GM12878 (cell line): ENCODE results near the gene NOS1AP.

Experiments
- EP300 ChIP-seq, 2 experiments: fragments of 150-350 bp in 1 of 2; IDR thresholded peaks; 2 replicates each; pipeline ENCODE4 v1.6.1; 2011 to 2012; ENCODE audit warnings: low read depth in 2 of 2, low read length in 2 of 2, borderline replicate concordance in 1 of 2, improper control_type of control experiment in 1 of 2, inconsistent platforms in 1 of 2; ENCODE audit not compliant: control insufficient read depth in 1 of 2
- POLR2A ChIP-seq: IDR thresholded peaks from 2 replicates; pipeline ENCODE4 v1.6.1; 2011; ENCODE audit warnings: low read depth, mild to moderate bottlenecking, low read length
- RAD21 ChIP-seq: IDR thresholded peaks from 2 replicates; pipeline ENCODE4 v1.6.1; 2011; ENCODE audit warnings: mild to moderate bottlenecking, low read depth, low read length, moderate library complexity; ENCODE audit not compliant: insufficient read depth
- RFX5 ChIP-seq: IDR thresholded peaks from 2 replicates; pipeline ENCODE4 v1.6.1; 2011; ENCODE audit warnings: low read depth, low read length, improper control_type of control experiment
- ZNF274 ChIP-seq: IDR thresholded peaks from one replicate; pipeline ENCODE4 v1.8.0; 2011; ENCODE audit not compliant: insufficient read length, insufficient read depth
- TF ChIP-seq, protein P1 (sequence below): IDR thresholded peaks from 2 replicates; pipeline ENCODE4 v1.6.1; 2012; ENCODE audit warnings: low read depth, low read length, improper control_type of control experiment
- TF ChIP-seq, protein P2 (sequence below): fragments of 450-650 bp; IDR thresholded peaks from 2 replicates; pipeline ENCODE4 v1.6.1; 2017; ENCODE audit warnings: mild to moderate bottlenecking

DNA sequence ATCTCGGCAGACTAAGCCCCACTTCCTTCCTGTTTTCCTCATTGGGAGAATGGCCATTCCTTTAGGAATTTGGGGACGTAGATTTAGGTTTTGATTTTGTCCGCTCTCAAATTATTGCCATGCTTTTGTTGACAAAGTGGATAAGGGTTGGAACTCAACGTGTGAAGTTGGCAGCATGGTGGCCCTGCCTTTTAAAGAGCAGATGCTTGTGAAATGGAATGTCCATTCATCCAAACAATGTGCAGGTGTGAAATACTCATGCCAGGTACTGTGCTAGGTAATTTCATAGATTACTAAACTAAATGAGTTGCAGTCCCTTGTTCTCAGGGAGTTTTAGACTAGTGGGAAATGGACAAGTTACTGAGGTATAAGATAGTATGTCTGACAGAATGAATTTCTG, 232.2 kb downstream of the NOS1AP start:
- TF ChIP-seq EP300 (IDR thresholded peaks at IDR 0.05; ENCODE audit: borderline replicate concordance in 1 of 2, control insufficient read depth in 1 of 2, low read depth in 2 of 2, low read length in 2 of 2) (no peak), RAD21 (no peak), ZNF274 (no peak), POLR2A (no peak), RFX5 (no peak)
- TF ChIP-seq, protein P1, sequence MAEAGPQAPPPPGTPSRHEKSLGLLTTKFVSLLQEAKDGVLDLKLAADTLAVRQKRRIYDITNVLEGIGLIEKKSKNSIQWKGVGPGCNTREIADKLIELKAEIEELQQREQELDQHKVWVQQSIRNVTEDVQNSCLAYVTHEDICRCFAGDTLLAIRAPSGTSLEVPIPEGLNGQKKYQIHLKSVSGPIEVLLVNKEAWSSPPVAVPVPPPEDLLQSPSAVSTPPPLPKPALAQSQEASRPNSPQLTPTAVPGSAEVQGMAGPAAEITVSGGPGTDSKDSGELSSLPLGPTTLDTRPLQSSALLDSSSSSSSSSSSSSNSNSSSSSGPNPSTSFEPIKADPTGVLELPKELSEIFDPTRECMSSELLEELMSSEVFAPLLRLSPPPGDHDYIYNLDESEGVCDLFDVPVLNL, result no peak
- TF ChIP-seq, protein P2, sequence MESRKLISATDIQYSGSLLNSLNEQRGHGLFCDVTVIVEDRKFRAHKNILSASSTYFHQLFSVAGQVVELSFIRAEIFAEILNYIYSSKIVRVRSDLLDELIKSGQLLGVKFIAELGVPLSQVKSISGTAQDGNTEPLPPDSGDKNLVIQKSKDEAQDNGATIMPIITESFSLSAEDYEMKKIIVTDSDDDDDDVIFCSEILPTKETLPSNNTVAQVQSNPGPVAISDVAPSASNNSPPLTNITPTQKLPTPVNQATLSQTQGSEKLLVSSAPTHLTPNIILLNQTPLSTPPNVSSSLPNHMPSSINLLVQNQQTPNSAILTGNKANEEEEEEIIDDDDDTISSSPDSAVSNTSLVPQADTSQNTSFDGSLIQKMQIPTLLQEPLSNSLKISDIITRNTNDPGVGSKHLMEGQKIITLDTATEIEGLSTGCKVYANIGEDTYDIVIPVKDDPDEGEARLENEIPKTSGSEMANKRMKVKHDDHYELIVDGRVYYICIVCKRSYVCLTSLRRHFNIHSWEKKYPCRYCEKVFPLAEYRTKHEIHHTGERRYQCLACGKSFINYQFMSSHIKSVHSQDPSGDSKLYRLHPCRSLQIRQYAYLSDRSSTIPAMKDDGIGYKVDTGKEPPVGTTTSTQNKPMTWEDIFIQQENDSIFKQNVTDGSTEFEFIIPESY, result no peak
